Smooth muscle cell (in vitro differentiated cells): Measurements from ENCODE around the gene PRKAB2. TPM values are rescaled to one million over a fixed set of nuclear protein-coding genes. Genes with fewer than 3 reads are reported as not detected.

ENCODE experiments used
- DNase-seq: peaks from one replicate; lab custom pipeline; 2025; ENCODE audit not compliant: unreplicated experiment; lab: John Stamatoyannopoulos, UW
- H2AFZ ChIP-seq: fragments of 200-600 bp; sonication (generic); 2 replicates; pipeline ENCODE4 v1.6.0; 2016; ENCODE audit warnings: antibody characterized with exemption, low read depth, mild to moderate bottlenecking
- H3F3A ChIP-seq: fragments of 200-600 bp; sonication (generic); 2 replicates; pipeline ENCODE4 v1.6.0; 2017; ENCODE audit warnings: antibody characterized with exemption, low read depth
- H3K27ac ChIP-seq: fragments of 200-600 bp; sonication (generic); 2 replicates; pipeline ENCODE4 v1.5.1; 2016; ENCODE audit warnings: low read depth, mild to moderate bottlenecking
- H3K27me3 ChIP-seq: fragments of 200-600 bp; sonication (generic); 2 replicates; pipeline ENCODE4 v1.6.1; 2016; ENCODE audit warnings: low read depth, mild to moderate bottlenecking
- H3K36me3 ChIP-seq: fragments of 200-600 bp; sonication (generic); 2 replicates; pipeline ENCODE4 v1.5.1; 2016; ENCODE audit warnings: low read depth
- H3K4me1 ChIP-seq: fragments of 200-600 bp; sonication (generic); 2 replicates; pipeline ENCODE4 v1.5.1; 2016; ENCODE audit warnings: low read depth
- H3K4me2 ChIP-seq: fragments of 200-600 bp; sonication (generic); 2 replicates; pipeline ENCODE4 v1.6.0; 2016; ENCODE audit warnings: mild to moderate bottlenecking
- H3K4me3 ChIP-seq: fragments of 200-600 bp; sonication (generic); 2 replicates; pipeline ENCODE4 v1.5.1; 2016; ENCODE audit warnings: mild to moderate bottlenecking
- H3K79me2 ChIP-seq: fragments of 200-600 bp; sonication (generic); 2 replicates; pipeline ENCODE4 v1.6.0; 2016; ENCODE audit warnings: low read depth, mild to moderate bottlenecking
- H3K9ac ChIP-seq: fragments of 200-600 bp; sonication (generic); 2 replicates; pipeline ENCODE4 v1.6.0; 2016; ENCODE audit warnings: low read depth
- H3K9me3 ChIP-seq: fragments of 200-600 bp; sonication (generic); replicated peaks from 2 replicates; pipeline ENCODE4 v1.5.1; 2016; ENCODE audit warnings: low read depth
- H4K20me1 ChIP-seq: fragments of 200-600 bp; sonication (generic); 2 replicates; pipeline ENCODE4 v1.6.0; 2016; ENCODE audit warnings: low read depth
- WGBS: methylation state at CpG from one replicate; pipeline ENCODE4 v1.1.7; 2016; ENCODE audit warnings: low lambda C conversion rate; 5-methylcytosine and 5-hydroxymethylcytosine counted together
- polyA plus RNA-seq: library from polyadenylated mRNA; unstranded; fragments of >200 nt; fragmentation: Nextera tagmentation; extraction: Ambion mirVana; gene quantifications from 2 replicates; pipeline ENCODE4 v1.2.1, GENCODE V29; 2016
- total RNA-seq: library from RNA; depleted of rRNA; stranded (reverse); fragments of >200 nt; gene quantifications from 2 replicates; pipeline ENCODE4 v1.2.3, GENCODE V29; 2014
- TF ChIP-seq, protein P1 (sequence below): fragments of 200-600 bp; sonication (generic); IDR thresholded peaks from 2 replicates; pipeline ENCODE4 v1.5.1; 2017; ENCODE audit warnings: borderline replicate concordance, mild to moderate bottlenecking, antibody characterized with exemption; ENCODE audit not compliant: insufficient read depth, poor library complexity, severe bottlenecking

PRKAB2 gene
- total and polyA plus RNA-seq, 2 experiments from 2014 or later = 22.9 to 50.8 TPM

DNA sequence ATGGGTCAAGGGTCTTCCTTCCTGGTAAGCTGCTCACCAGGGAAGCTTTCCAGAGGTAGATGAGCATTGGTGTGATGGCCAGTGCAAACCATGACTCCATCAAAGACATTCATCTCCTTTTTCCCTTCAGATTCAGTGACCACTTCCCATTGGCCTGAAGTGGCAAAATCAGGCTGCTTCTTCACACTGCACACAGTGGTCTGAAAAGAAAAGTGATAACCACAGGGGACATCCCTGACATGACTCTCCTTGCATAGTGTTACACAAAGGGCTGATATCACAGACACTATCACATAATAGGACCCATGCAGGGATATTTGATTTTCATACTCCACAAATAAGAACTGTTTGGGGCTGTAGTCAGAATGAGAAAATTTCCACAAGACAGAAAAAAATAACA, 41.0 kb upstream of the PRKAB2 start:
- no peak overlapping the region for H3K27ac ChIP-seq

DNA sequence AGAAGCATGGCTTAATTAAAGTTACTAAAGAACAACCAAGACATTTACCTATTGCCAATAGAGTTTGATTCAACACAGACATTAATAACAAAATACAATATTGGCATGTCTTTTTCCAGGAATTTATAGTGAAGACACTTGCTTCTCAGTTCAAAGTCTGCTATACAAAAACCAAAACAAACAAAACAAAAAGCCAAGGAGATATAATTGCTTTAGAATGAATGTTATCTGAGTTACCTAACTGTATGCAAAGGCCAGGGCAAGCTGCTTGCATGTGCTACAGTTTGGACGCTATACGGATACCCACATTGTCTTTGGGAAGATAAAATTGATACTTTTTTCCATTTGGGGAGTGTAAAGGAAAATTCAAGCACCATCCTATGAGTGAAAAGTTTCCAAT, 39.3 kb upstream of the PRKAB2 start:
- DNase-seq = no peak
- Histone ChIP-seq H3K4me3 (no peak overlapping the region), H3K9me3 (no peaks in the 10 kb centered on the region), H3K36me3 (no peaks in the 10 kb centered on the region), H2AFZ (no peak overlapping the region), H3K4me2 (no peak overlapping the region), H4K20me1 (no peaks in the 10 kb centered on the region), H3K4me1 (peaks cover 8% of the 10 kb centered on the region), H3F3A (no peaks in the 10 kb centered on the region), H3K9ac (no peak overlapping the region), H3K79me2 (no peaks in the 10 kb centered on the region), H3K27ac (no peak overlapping the region), H3K27me3 (no peaks in the 10 kb centered on the region)
- 92% methylated on average over 2 of the region's 2 CpGs for WGBS
- TF ChIP-seq, protein P1, sequence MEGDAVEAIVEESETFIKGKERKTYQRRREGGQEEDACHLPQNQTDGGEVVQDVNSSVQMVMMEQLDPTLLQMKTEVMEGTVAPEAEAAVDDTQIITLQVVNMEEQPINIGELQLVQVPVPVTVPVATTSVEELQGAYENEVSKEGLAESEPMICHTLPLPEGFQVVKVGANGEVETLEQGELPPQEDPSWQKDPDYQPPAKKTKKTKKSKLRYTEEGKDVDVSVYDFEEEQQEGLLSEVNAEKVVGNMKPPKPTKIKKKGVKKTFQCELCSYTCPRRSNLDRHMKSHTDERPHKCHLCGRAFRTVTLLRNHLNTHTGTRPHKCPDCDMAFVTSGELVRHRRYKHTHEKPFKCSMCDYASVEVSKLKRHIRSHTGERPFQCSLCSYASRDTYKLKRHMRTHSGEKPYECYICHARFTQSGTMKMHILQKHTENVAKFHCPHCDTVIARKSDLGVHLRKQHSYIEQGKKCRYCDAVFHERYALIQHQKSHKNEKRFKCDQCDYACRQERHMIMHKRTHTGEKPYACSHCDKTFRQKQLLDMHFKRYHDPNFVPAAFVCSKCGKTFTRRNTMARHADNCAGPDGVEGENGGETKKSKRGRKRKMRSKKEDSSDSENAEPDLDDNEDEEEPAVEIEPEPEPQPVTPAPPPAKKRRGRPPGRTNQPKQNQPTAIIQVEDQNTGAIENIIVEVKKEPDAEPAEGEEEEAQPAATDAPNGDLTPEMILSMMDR = no peak

More for the DNA sequence above, 41.0 kb upstream of the PRKAB2 start:
- TF ChIP-seq, protein P1 = no peak
- H3K27me3 ChIP-seq = no peaks in the 10 kb centered on the region
- H2AFZ ChIP-seq = no peak overlapping the region
- no peaks in the 10 kb centered on the region for H3K79me2 ChIP-seq
- peaks cover 8% of the 10 kb centered on the region for H3K4me1 ChIP-seq
- no peaks in the 10 kb centered on the region for H3K36me3 ChIP-seq
- no peaks in the 10 kb centered on the region for H4K20me1 ChIP-seq
- no peak overlapping the region for H3K4me3 ChIP-seq
- no peaks in the 10 kb centered on the region for H3F3A ChIP-seq
- DNase-seq = no peak
- H3K4me2 ChIP-seq = no peak overlapping the region
- no peak overlapping the region for H3K9ac ChIP-seq
- H3K9me3 ChIP-seq = no peaks in the 10 kb centered on the region

- Histone ChIP-seq H3K36me3 (no peaks in the 10 kb centered on the region), H3K27ac (no peak overlapping the region), H3K4me2 (no peak overlapping the region), H3K27me3 (no peaks in the 10 kb centered on the region), H3K79me2 (no peaks in the 10 kb centered on the region), H3F3A (no peaks in the 10 kb centered on the region), H3K4me3 (no peak overlapping the region), H3K9ac (no peak overlapping the region), H2AFZ (no peak overlapping the region), H3K4me1 (peaks cover 8% of the 10 kb centered on the region), H4K20me1 (no peaks in the 10 kb centered on the region), H3K9me3 (no peaks in the 10 kb centered on the region)
- TF ChIP-seq, protein P1 = no peak
- WGBS = 88% methylated on average over 2 of the region's 2 CpGs
- DNase-seq = no peak
Measured at GRCh38 chr1:147210987-147211386, 38.7 kb upstream of the PRKAB2 start.

- TF ChIP-seq, protein P1 = no peak
- no peak overlapping the region for H3K9ac ChIP-seq
- no peaks in the 10 kb centered on the region for H3F3A ChIP-seq
- H3K27me3 ChIP-seq = no peaks in the 10 kb centered on the region
- H3K4me2 ChIP-seq = no peak overlapping the region
- H3K9me3 ChIP-seq = no peaks in the 10 kb centered on the region
- no peak overlapping the region for H3K27ac ChIP-seq
- H4K20me1 ChIP-seq = no peaks in the 10 kb centered on the region
- no peak overlapping the region for H2AFZ ChIP-seq
- peaks cover 8% of the 10 kb centered on the region for H3K4me1 ChIP-seq
- no peaks in the 10 kb centered on the region for H3K36me3 ChIP-seq
- 76% methylated on average over 3 of the region's 3 CpGs for WGBS
- no peaks in the 10 kb centered on the region for H3K79me2 ChIP-seq
- DNase-seq = no peak
- H3K4me3 ChIP-seq = no peak overlapping the region
Measured at GRCh38 chr1:147209825-147210821, 37.9 kb upstream of the PRKAB2 start.
